Duodenal mucosa (tissue), 2 donors: ENCODE measurements around the gene CFAP46.

Experiments
- H3K27ac ChIP-seq: one replicate; pipeline ENCODE4 v1.7.0; 2013; ENCODE audit warnings: low read depth, low read length
- H3K27me3 ChIP-seq, 2 donors: one replicate each; pipeline ENCODE4 v1.7.0; 2013; ENCODE audit warnings: low read length in 2 of 2, control low read depth in 1 of 2; ENCODE audit not compliant: insufficient read depth in 2 of 2, control insufficient read depth in 1 of 2
- H3K36me3 ChIP-seq, 2 donors: one replicate each; pipeline ENCODE4 v1.7.0; 2013; ENCODE audit warnings: low read length in 2 of 2, control low read depth in 1 of 2; ENCODE audit not compliant: insufficient read depth in 2 of 2, control insufficient read depth in 1 of 2
- H3K4me1 ChIP-seq, 2 donors: one replicate each; pipeline ENCODE4 v1.7.0; 2013; ENCODE audit warnings: low read length in 2 of 2, control low read depth in 1 of 2; ENCODE audit not compliant: insufficient read depth in 2 of 2, control insufficient read depth in 1 of 2
- H3K4me3 ChIP-seq, 2 donors: one replicate each; pipeline ENCODE4 v1.7.0; 2013; ENCODE audit warnings: low read length in 2 of 2, low read depth in 1 of 2
- H3K9ac ChIP-seq, 2 donors: one replicate each; pipeline ENCODE4 v1.7.0; 2013; ENCODE audit warnings: low read length in 2 of 2, low read depth in 1 of 2
- H3K9me3 ChIP-seq, 2 donors: one replicate each; pipeline ENCODE4 v1.7.0; 2013; ENCODE audit warnings: low read length in 2 of 2, control low read depth in 1 of 2; ENCODE audit not compliant: control insufficient read depth in 1 of 2

Gene CFAP46

DNA sequence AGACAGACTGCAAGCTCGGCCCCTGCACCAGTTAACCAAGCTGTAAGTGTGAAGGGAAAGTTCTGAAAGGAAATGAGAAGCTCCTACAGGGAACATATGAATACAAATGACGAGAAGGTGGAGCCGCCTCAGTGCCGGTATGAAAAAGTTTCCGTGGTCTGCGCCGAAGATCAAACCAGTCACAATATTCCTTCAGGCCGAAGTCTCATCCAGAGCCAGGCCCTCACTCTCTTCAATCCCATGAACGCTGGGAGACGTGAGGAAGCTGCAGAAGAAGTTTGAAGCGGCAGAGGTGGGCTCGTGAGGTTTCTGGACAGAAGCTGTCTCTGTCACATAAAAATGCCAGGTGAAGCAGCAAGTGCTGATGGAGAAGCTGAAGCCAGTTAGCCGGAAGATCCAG is 71.9 kb downstream of the CFAP46 start:
- H3K27me3 ChIP-seq: no peaks in the 10 kb centered on the region

DNA sequence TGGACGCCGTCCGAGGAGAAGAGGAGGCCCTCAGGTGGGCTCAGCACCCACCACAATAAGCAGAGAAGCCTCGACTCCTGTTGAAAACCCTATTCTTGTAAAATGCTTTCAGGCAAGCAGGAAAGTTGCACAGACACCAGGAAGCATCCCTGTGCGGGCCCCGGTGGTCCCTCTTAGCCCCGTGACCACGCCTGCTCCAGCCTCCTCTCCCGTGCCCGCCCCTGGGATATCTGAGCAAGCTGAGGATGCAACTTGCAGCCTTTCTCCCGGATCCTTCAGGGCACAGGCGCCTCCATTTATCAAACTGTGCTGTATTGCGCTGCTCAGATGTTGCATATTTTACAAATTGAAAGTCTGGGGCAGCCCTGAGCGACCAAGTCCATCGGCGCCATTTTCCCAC is 72.7 kb downstream of the CFAP46 start:
- no peaks in the 10 kb centered on the region for H3K27me3 ChIP-seq
- H3K36me3 ChIP-seq: no peaks in the 10 kb centered on the region
- H3K9ac ChIP-seq: no peak overlapping the region
- peaks cover 0 to 4% of the 10 kb centered on the region in 2 donors for H3K9me3 ChIP-seq
- no peak overlapping the region for H3K4me3 ChIP-seq
- H3K4me1 ChIP-seq: no peaks in the 10 kb centered on the region
- no peak overlapping the region for H3K27ac ChIP-seq

More for the DNA sequence above, 71.9 kb downstream of the CFAP46 start:
- H3K4me1 ChIP-seq: no peaks in the 10 kb centered on the region
- H3K36me3 ChIP-seq: no peaks in the 10 kb centered on the region
- H3K4me3 ChIP-seq: no peak overlapping the region
- H3K27ac ChIP-seq: no peak overlapping the region
- H3K9ac ChIP-seq: no peak overlapping the region
- peaks cover 0 to 4% of the 10 kb centered on the region in 2 donors for H3K9me3 ChIP-seq

DNA sequence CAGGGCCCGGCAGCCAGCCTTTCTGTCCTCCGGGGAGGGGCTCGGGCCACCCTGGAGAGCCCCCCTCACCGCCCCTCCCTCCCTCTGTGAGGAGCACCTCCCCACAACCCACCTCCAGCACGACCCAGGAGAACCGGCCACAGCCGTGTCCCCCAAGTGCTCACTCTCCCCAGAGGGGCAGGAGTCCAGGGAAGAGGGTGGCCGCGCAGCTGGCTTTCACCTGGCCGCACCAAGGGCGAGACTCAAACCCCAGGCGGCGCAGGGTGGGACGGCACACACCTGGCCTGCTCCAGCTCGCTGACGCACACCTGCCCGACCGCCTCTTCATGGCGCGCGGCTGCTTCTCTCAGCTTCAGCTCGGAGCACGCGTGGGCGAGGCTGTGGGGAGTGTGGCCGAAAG is 73.4 kb downstream of the CFAP46 start:
- no peak overlapping the region for H3K9ac ChIP-seq
- peaks cover 0 to 4% of the 10 kb centered on the region in 2 donors for H3K9me3 ChIP-seq
- H3K27me3 ChIP-seq: no peaks in the 10 kb centered on the region
- H3K36me3 ChIP-seq: no peaks in the 10 kb centered on the region
- H3K27ac ChIP-seq: no peak overlapping the region
- H3K4me1 ChIP-seq: no peaks in the 10 kb centered on the region
- no peak overlapping the region for H3K4me3 ChIP-seq

DNA sequence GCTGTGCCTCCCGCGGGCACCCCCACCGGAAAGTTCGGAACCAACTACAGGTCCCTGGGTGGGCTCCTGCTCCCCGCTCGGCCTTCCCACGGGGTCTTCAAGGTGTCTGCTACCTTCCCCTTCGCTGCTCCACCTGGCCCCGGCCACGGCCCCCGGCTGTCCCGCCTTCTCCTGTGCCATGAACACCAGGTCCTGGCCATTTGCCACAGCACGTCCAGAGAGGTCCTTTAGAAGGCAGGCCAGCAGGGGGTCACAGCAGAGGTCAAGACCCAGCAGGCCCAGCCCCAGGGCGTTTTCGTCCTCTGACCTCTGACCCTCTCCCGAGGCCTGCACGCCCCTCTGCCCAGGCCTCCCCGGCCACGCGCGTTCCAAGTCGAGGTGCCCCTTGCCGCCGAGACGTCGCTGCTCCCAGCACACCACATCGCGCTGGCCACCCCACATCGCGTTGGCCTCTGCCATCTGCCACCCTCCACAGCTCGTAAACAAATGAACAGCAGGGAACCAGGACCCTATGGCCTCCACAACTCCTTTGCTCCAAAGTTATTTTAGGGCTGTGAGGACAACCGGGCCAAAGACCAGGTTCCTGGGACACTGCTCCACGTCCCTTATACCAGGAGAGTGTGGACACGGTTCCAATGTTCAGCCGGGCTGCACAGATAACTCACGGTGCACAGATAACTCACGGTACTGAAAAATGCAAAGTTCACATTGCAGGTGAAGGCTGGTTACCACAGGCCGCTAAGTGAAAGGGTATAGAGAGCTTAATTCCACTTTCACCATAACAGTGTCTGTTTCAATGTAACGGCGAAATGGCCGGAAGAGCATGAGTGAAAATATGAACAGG is 74.3 kb downstream of the CFAP46 start:
- H3K27ac ChIP-seq: no peak overlapping the region
- no peaks in the 10 kb centered on the region for H3K27me3 ChIP-seq
- no peaks in the 10 kb centered on the region for H3K36me3 ChIP-seq
- peaks cover 1 to 9% of the 10 kb centered on the region in 2 donors for H3K4me1 ChIP-seq
- H3K9ac ChIP-seq: no peak overlapping the region
- H3K9me3 ChIP-seq: peaks cover 0 to 4% of the 10 kb centered on the region in 2 donors
- no peak overlapping the region for H3K4me3 ChIP-seq

DNA sequence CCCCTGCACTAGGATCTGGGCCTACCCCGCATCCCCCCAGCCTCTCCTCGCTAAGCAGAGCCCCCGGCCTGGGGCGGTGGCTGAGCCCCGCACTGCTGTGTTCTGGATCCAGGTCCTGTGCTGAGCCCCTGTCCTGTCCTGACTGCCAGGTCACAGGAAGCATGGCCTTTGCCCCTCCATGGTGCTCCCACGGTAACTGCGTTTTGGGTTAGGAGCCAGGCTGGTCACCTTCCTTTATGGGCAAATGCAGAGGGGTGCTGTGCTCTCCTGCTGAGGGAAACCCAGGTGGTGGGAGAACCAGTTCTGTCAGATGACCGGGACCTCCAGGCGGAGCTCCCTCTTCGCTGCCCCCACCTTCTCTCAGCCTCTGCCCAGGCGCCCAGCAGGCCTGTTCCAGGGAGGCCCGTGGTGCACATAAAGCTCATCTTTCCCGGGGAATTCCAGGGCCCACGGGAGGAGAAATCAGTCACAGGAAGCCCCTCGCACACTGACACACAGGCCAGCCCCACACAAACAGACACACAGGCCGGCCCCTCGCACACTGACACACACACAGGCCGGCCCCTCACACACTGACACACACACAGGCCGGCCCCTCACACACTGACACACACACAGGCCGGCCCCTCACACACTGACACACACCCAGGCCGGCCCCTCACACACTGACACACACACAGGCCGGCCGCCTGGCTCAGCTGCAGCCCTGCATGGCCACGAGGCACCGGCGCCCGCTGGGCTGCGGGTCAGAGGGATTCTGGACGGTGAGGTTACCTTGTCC is 75.6 kb downstream of the CFAP46 start:
- no peaks in the 10 kb centered on the region for H3K27me3 ChIP-seq
- no peak overlapping the region for H3K9ac ChIP-seq
- no peak overlapping the region for H3K4me3 ChIP-seq
- H3K4me1 ChIP-seq: peaks cover 4 to 13% of the 10 kb centered on the region in 2 donors
- no peaks in the 10 kb centered on the region for H3K36me3 ChIP-seq
- no peak overlapping the region for H3K27ac ChIP-seq
- peaks cover 0 to 4% of the 10 kb centered on the region in 2 donors for H3K9me3 ChIP-seq

DNA sequence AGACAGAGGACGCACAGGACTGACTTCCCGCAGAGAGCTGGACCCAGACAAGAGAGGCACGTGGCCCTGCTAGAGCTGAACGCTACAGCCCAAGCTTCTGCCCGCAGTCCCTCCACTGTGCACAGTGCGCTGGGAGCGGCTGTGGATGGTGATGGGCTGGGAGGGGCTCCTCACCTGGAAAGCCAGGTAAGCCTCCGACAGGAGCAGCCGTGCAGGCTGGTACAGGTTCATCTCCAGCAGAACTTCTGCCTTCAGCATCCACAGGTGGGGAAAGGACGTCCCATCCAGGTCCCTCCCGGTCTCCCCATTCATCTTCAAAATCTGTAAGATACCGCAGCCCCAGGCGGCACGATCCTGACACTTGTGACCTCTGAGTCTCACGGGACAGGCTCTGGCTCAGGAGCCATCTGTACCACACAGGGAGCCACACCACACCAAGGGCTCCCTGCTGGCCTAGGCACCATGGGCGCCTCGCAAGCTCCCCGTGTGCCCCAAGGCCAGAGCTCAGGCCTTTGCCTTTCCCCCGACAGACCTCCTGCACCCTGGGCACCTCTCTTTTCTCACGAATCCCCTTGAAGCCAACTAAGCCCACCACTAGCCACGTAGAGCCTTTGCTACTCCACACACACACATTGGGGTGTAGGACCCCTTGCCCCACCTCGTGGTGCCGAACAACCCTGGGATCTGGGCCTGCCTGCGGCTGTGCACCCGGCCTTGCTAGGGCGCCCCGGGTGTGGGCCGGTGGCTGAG is 76.3 kb downstream of the CFAP46 start:
- H3K4me1 ChIP-seq: peaks cover 4 to 13% of the 10 kb centered on the region in 2 donors
- H3K27me3 ChIP-seq: peaks cover 0 to 4% of the 10 kb centered on the region in 2 donors
- no peak overlapping the region for H3K4me3 ChIP-seq
- H3K36me3 ChIP-seq: no peaks in the 10 kb centered on the region
- H3K9ac ChIP-seq: no peak overlapping the region
- peaks cover 0 to 3% of the 10 kb centered on the region in 2 donors for H3K9me3 ChIP-seq
- H3K27ac ChIP-seq: no peak overlapping the region

DNA sequence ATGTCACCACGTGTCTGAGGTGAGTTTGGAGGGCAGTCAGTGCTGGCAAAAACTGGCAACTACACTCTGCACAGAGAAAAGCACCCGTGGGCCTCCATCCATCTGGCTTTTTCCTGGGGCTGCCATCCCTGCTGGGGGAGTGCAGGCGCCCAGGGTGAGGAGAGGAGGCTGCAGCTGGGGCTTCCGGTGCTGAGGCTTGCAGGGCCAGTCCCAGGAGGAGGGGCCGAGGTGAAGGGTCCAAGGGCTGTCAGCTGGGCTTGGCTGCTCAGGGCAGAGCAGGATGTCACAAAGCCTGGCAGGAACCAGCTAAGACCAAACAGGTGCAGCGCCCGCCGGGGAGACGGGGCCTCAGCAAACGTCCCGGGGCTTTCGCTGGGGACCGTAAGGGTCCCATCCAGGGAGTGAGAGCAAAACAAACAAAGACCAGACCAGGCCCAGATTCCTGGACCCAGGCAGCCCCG is 77.2 kb downstream of the CFAP46 start:
- Histone ChIP-seq H3K9ac (no peak overlapping the region), H3K27me3 (peaks cover 0 to 4% of the 10 kb centered on the region in 2 donors), H3K4me3 (no peak overlapping the region), H3K4me1 (peaks cover 4 to 13% of the 10 kb centered on the region in 2 donors), H3K27ac (no peak overlapping the region), H3K9me3 (no peaks in the 10 kb centered on the region), H3K36me3 (no peaks in the 10 kb centered on the region)

DNA sequence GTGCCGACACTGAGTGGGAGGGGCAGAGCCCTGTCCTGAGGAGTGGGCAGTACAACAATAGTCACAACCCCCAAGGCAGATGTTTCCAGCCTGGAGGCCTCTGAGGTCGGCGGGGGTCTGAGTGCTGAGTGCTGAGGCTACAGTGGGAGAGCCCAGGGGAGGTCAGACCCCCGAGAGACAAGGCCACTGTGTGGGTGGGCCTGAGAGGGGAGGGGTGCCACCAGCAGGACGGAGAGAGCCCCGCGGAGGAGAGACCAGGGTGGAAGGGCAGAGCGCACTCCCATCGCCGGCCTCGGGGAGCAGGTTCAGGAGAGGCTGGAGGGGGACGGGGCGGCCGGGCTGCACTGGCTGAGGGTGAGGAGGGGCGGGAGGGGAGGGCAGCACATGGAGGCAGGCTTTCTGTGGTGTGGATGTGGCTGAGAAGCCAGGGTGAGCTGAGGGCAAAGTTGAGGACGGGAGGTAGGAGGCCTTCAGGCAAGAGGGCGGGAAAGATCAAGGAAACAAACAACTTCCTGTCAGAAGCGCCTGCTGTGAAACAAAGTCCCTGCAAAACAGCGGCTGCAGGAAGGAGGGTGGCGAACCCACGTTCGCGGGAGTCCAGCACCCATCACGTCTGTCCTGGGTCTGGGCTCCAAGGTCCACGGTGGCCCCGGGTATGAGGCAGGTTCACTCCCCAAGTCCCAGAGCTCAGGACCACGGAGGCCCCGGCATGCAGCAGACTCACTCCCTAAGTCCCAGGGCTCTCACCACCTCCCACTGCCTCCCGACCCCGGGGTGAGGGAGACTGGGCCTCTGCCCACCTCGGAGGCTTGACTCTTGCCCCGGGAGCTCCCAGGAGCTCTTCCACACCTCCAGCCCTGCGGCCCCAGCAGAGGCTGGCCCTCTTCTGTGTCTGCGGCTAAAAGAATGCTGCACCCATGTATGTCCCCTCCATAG is 79.6 kb downstream of the CFAP46 start:
- Histone ChIP-seq H3K9ac (no peak overlapping the region), H3K9me3 (no peaks in the 10 kb centered on the region), H3K36me3 (no peaks in the 10 kb centered on the region), H3K4me1 (peaks cover 4 to 13% of the 10 kb centered on the region in 2 donors), H3K27ac (no peak overlapping the region), H3K27me3 (peaks cover 0 to 4% of the 10 kb centered on the region in 2 donors), H3K4me3 (no peak overlapping the region)

DNA sequence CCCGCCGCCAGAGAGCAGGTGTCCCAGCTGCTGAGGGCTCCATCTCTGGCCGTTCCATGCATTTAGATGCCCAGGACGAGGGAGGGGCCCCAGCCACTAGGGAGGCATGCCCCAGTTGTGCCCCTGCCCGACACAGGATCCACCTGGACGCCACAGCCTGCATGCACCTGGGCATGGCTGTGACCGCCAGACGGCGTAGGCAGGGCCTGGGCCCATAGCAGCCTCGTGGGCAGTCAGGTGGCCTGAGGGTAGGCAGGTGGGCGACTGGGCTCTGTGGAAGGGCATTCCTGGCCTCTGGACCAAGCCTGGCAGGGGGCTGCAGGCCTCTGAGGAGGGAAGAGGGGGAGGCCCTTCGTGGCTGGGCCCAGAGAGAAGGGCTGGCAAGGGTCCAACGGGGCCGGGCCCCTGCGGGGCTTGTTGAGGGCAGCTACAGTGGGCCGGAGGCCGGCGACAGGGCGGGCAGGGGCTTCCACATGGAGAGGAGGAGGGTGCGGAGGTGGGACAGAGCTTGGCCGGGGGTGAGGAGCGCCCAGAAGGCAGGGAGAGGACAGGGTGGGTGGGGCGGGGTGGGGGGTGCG is 80.4 kb downstream of the CFAP46 start:
- Histone ChIP-seq H3K9ac (no peak overlapping the region), H3K27me3 (peaks cover 0 to 8% of the 10 kb centered on the region in 2 donors), H3K9me3 (no peaks in the 10 kb centered on the region), H3K4me3 (no peak overlapping the region), H3K27ac (no peak overlapping the region), H3K36me3 (no peaks in the 10 kb centered on the region), H3K4me1 (peaks cover 4 to 13% of the 10 kb centered on the region in 2 donors)
